Spleen (tissue), 7 donors: ENCODE results near the gene SLC7A5.
"Not testable (repeated sequence)": the region's sequence is repeated elsewhere in the genome, so short reads cannot be mapped to it uniquely, and the experiment has no call there.

Experiments used
- CTCF ChIP-seq, 11 experiments: fragments of 200-600 bp in 7 of 11; fragments of 450-650 bp in 4 of 11; sonication (generic) in 4 of 11; IDR thresholded peaks in 8 of 11; conservative IDR thresholded peaks in 3 of 11; 1 replicate in 7 of 11; 2 replicates in 4 of 11; pipeline versions ENCODE4 v1.4.0 to v1.8.0; 2016 to 2021; ENCODE audit warnings: antibody characterized with exemption in 11 of 11, inconsistent platforms in 4 of 11, mild to moderate bottlenecking in 1 of 11
- POLR2A ChIP-seq, 3 donors: fragments of 450-650 bp; IDR thresholded peaks; one replicate each; pipeline ENCODE4 v1.5.1; 2017; ENCODE audit warnings: antibody characterized with exemption in 3 of 3, mild to moderate bottlenecking in 1 of 3
- donor health status: DM: no; HTN: no; CAD: no; lungs with moderate emphysema.
- donor health status: DM: no; HTN: no; CAD: no.
- donor health status: DM: no; HTN: no; CAD: no.

GRCh38 chr16:87863327-87863635 lies 6.0 kb downstream of the SLC7A5 start:
- TF ChIP-seq CTCF (IDR thresholded peaks at IDR 0.05 in 8 of 11, conservative IDR thresholded peaks at IDR 0.05 in 3 of 11); POLR2A (IDR thresholded peaks at IDR 0.05): not testable (repeated sequence)
